PFSK-1 (cell line): ENCODE measurements around the gene MLIP.

Source experiments
- POLR2AphosphoS5 ChIP-seq: IDR thresholded peaks from 2 replicates; pipeline ENCODE4 v1.6.1; 2012; ENCODE audit warnings: low read depth, mild to moderate bottlenecking, control low read depth, low read length, moderate library complexity
- TF ChIP-seq, protein P1 (sequence below), 2 experiments: IDR thresholded peaks; 2 replicates each; pipeline versions ENCODE4 v1.6.1 to v1.8.0; 2011 to 2012; ENCODE audit warnings: low read depth in 2 of 2, low read length in 2 of 2, control low read depth in 1 of 2, inconsistent platforms in 1 of 2, mild to moderate bottlenecking in 1 of 2, moderate library complexity in 1 of 2; ENCODE audit not compliant: insufficient read depth in 1 of 2

DNA sequence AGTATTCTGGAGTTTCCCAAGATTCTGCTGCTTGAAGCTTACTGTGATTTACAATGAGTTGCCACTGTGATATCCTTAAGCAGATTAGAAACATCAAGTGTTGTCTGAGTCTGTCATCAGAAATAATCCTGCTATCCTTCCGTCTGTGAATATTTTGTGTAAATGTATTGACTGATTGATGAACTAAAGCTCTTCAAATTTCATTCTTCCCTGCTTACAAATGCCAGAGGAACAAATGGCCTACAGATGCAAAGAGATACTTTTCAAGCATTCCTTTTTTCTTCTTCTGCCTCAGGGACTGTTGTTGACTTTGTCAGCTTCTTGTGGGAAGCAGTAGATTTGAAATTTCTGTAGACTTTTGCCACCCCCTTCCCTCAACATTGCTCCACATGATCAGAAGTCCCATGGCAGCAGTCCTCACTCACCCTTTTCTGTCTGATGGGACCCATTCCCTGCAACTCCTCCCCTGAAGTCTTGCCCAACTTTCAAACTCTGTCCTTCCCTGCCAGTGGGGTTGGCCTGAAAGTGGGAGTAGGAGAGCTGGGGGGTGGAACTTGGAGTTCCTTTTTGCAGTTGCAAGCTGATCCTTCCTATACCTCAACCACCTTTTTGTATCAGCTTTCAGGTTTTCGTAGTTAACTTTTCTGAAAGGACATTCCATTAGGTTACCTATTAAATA is 38.5 kb upstream of the MLIP start:
- TF ChIP-seq POLR2AphosphoS5, result no peak
- TF ChIP-seq, protein P1, sequence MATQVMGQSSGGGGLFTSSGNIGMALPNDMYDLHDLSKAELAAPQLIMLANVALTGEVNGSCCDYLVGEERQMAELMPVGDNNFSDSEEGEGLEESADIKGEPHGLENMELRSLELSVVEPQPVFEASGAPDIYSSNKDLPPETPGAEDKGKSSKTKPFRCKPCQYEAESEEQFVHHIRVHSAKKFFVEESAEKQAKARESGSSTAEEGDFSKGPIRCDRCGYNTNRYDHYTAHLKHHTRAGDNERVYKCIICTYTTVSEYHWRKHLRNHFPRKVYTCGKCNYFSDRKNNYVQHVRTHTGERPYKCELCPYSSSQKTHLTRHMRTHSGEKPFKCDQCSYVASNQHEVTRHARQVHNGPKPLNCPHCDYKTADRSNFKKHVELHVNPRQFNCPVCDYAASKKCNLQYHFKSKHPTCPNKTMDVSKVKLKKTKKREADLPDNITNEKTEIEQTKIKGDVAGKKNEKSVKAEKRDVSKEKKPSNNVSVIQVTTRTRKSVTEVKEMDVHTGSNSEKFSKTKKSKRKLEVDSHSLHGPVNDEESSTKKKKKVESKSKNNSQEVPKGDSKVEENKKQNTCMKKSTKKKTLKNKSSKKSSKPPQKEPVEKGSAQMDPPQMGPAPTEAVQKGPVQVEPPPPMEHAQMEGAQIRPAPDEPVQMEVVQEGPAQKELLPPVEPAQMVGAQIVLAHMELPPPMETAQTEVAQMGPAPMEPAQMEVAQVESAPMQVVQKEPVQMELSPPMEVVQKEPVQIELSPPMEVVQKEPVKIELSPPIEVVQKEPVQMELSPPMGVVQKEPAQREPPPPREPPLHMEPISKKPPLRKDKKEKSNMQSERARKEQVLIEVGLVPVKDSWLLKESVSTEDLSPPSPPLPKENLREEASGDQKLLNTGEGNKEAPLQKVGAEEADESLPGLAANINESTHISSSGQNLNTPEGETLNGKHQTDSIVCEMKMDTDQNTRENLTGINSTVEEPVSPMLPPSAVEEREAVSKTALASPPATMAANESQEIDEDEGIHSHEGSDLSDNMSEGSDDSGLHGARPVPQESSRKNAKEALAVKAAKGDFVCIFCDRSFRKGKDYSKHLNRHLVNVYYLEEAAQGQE (IDR thresholded peaks at IDR 0.05; ENCODE audit: insufficient read depth in 1 of 2, low read depth in 2 of 2, low read length in 2 of 2), result no peak
